Keratinocyte (primary cell): ENCODE results near the gene CNTNAP5. TPM values are rescaled to one million over a fixed set of nuclear protein-coding genes. Genes with fewer than 3 reads are reported as not detected.

Source experiments
- DNase-seq: peaks from one replicate; pipeline ENCODE4 v3.0.0-alpha.2; 2011; ENCODE audit warnings: low read depth, missing footprints, low spot score
- FAIRE-seq: peaks from 2 replicates; lab custom pipeline; 2011; peaks lifted over from hg19 to GRCh38; lab: Jason Lieb, UNC
- H2AFZ ChIP-seq: 2 replicates; pipeline ENCODE4 v1.6.0; 2012; ENCODE audit warnings: low read length, control low read depth, inconsistent platforms; ENCODE audit not compliant: control insufficient read depth
- H3K27ac ChIP-seq: 2 replicates; pipeline ENCODE4 v1.5.1; 2011; ENCODE audit warnings: low read length; ENCODE audit not compliant: control insufficient read depth, insufficient read depth
- H3K27me3 ChIP-seq: 3 replicates; pipeline ENCODE4 v1.6.0; 2011; ENCODE audit warnings: low read length; ENCODE audit not compliant: control insufficient read depth, insufficient read depth; ENCODE audit errors: extremely low read depth
- H3K36me3 ChIP-seq, 2 experiments: 2 replicates in 1 of 2; 3 replicates in 1 of 2; pipeline ENCODE4 v1.5.1; 2011; ENCODE audit warnings: low read length in 2 of 2, mild to moderate bottlenecking in 1 of 2; ENCODE audit not compliant: control insufficient read depth in 2 of 2, insufficient read depth in 2 of 2; ENCODE audit errors: extremely low read depth in 1 of 2
- H3K4me1 ChIP-seq: 3 replicates; pipeline ENCODE4 v1.5.1; 2011; ENCODE audit warnings: low read length; ENCODE audit not compliant: control insufficient read depth, insufficient read depth; ENCODE audit errors: extremely low read depth
- H3K4me2 ChIP-seq: 3 replicates; pipeline ENCODE4 v1.6.0; 2011; ENCODE audit warnings: low read depth, low read length; ENCODE audit not compliant: control insufficient read depth, insufficient read depth; ENCODE audit errors: extremely low read depth
- H3K4me3 ChIP-seq, 3 experiments: fragments of 200-600 bp in 1 of 3; sonication (generic) in 1 of 3; 2 replicates in 2 of 3; 3 replicates in 1 of 3; pipeline ENCODE4 v1.5.1; 2011 to 2016; ENCODE audit warnings: low read length in 3 of 3, mild to moderate bottlenecking in 3 of 3, control low read depth in 2 of 3, inconsistent platforms in 1 of 3, low read depth in 1 of 3, mixed read lengths in 1 of 3, mixed run types in 1 of 3, moderate library complexity in 1 of 3; ENCODE audit not compliant: control insufficient read depth in 2 of 3, insufficient read depth in 2 of 3; ENCODE audit errors: extremely low read depth in 1 of 3
- H3K79me2 ChIP-seq: 2 replicates; pipeline ENCODE4 v1.6.0; 2012; ENCODE audit warnings: low read length; ENCODE audit not compliant: control insufficient read depth, insufficient read depth
- H3K9ac ChIP-seq: 3 replicates; pipeline ENCODE4 v1.6.0; 2011; ENCODE audit warnings: low read length; ENCODE audit not compliant: control insufficient read depth, insufficient read depth; ENCODE audit errors: extremely low read depth
- H3K9me1 ChIP-seq: 3 replicates; pipeline ENCODE4 v1.6.0; 2011; ENCODE audit warnings: low read length; ENCODE audit not compliant: control insufficient read depth, insufficient read depth; ENCODE audit errors: extremely low read depth
- H3K9me3 ChIP-seq: 2 replicates; pipeline ENCODE4 v1.5.1; 2012; ENCODE audit warnings: low read depth, low read length; ENCODE audit not compliant: control insufficient read depth
- H4K20me1 ChIP-seq: 3 replicates; pipeline ENCODE4 v1.6.0; 2011; ENCODE audit warnings: low read length; ENCODE audit not compliant: control insufficient read depth, insufficient read depth; ENCODE audit errors: extremely low read depth
- EZH2 ChIP-seq: IDR thresholded peaks from one replicate; pipeline ENCODE4 v1.6.1; 2012; ENCODE audit warnings: inconsistent platforms, mild to moderate bottlenecking, low read length, moderate library complexity
- dilution Hi-C: fragments of 300-500 bp; cut with MboI; formaldehyde crosslinking; loops from one replicate; pipeline ENCODE4 v1.7.0; 2020; ENCODE audit warnings: low sequenced_read_pairs; ENCODE audit not compliant: extremely low pct_ligation_motif_present
- polyA plus RNA-seq, 5 experiments: library from polyadenylated mRNA; depleted of rRNA in 3 of 5; stranded (reverse) in 3 of 5; stranded (forward) in 1 of 5; unstranded in 1 of 5; fragments of >200 nt; gene quantifications; 1 replicate in 1 of 5; 2 replicates in 3 of 5; 3 replicates in 1 of 5; pipeline versions ENCODE4 v1.2.1 to v1.2.3, GENCODE V29; 2011 to 2012; ENCODE audit warnings: missing spikeins in 2 of 5, low read depth in 1 of 5, low replicate concordance in 1 of 5
- TF ChIP-seq, protein P1 (sequence below), 3 experiments: IDR thresholded peaks in 1 of 3; conservative IDR thresholded peaks in 1 of 3; optimal IDR thresholded peaks in 1 of 3; 2 replicates in 2 of 3; 3 replicates in 1 of 3; pipeline versions ENCODE3 to v1.5.1; 2011; ENCODE audit warnings: low read length in 3 of 3, mild to moderate bottlenecking in 3 of 3, moderate library complexity in 2 of 3, control low read depth in 1 of 3, inconsistent platforms in 1 of 3; ENCODE audit not compliant: insufficient read depth in 2 of 3; ENCODE audit errors: extremely low read depth in 1 of 3

Gene CNTNAP5
- polyA plus RNA-seq, 1 donor (not counting 4 experiments of a cell fraction or from before 2014, with no cell fraction given): not detected

DNA sequence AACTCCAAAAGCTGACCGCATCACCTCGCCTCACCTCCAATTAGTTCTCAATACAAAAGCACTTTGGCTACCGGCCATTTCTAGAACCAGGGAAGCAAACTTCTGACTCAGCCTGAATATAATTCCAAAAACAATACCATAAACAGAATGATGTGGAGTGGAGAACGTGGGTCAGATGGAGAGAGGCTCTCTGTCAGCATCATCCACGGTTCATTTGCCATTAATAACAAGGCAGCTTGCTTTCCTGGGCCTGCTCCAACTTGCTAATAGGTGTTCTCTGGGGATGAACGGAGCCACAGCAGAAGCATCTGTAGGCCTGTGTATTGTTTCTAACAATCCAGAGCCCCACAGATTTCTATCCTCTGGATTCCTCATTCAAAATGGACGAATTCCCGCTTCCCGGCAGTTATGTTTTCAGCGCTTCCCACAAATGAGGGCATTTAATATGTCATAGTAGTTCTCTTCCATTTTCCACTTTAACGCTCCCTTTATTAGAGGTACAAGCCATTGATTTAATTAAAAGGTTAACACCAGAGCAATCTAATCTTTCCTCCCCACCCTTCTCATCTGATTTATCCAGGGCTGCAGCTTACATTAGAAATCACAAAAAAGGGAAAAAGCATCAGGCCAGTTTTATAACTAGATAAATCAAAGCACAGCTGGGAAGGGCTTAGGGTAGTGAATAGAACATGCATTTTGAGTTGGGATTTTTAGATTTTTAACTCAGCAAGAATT, 23.2 kb upstream of the CNTNAP5 start:
- Histone ChIP-seq H3K79me2 (no peaks in the 10 kb centered on the region), H3K4me1 (no peaks in the 10 kb centered on the region), H3K27me3 (no peaks in the 10 kb centered on the region), H4K20me1 (no peaks in the 10 kb centered on the region), H3K27ac (no peak overlapping the region), H2AFZ (no peak overlapping the region), H3K36me3 (no peaks in the 10 kb centered on the region), H3K9me3 (no peaks in the 10 kb centered on the region), H3K9ac (no peak overlapping the region), H3K9me1 (no peaks in the 10 kb centered on the region), H3K4me3 (no peak overlapping the region), H3K4me2 (no peak overlapping the region)
- no peak for TF ChIP-seq EZH2
- TF ChIP-seq, protein P1, sequence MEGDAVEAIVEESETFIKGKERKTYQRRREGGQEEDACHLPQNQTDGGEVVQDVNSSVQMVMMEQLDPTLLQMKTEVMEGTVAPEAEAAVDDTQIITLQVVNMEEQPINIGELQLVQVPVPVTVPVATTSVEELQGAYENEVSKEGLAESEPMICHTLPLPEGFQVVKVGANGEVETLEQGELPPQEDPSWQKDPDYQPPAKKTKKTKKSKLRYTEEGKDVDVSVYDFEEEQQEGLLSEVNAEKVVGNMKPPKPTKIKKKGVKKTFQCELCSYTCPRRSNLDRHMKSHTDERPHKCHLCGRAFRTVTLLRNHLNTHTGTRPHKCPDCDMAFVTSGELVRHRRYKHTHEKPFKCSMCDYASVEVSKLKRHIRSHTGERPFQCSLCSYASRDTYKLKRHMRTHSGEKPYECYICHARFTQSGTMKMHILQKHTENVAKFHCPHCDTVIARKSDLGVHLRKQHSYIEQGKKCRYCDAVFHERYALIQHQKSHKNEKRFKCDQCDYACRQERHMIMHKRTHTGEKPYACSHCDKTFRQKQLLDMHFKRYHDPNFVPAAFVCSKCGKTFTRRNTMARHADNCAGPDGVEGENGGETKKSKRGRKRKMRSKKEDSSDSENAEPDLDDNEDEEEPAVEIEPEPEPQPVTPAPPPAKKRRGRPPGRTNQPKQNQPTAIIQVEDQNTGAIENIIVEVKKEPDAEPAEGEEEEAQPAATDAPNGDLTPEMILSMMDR (optimal IDR thresholded peaks at IDR 0.05 in 1 of 3, IDR thresholded peaks at IDR 0.05 in 1 of 3, conservative IDR thresholded peaks at IDR 0.05 in 1 of 3; ENCODE audit: extremely low read depth in 1 of 3, insufficient read depth in 2 of 3, low read length in 3 of 3): no peak
- no peak for FAIRE-seq
- DNase-seq: no peak
- dilution Hi-C loops: no loop called here

DNA sequence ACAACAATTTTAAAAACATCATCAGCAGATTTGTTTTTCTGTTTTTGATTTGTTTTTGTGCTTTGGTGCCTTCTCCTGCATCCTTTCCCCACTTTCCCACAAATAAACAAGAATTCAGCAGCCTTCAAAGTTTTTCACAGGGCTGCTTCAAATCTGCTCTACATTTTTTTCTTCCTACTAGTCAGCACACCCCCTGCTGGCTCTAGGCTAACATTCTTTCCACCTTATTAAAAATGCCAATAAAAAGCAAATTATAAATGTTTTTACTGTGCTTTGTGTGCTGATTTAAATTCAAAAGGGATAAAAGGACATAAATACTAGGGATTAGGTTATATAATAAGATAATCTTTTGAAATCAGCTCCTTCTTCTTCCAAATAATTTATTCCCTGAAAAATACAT, 6.2 kb upstream of the CNTNAP5 start:
- no peak overlapping the region for H3K9ac ChIP-seq
- dilution Hi-C loops: no loop called here
- no peak overlapping the region for H2AFZ ChIP-seq
- DNase-seq (no peak), FAIRE-seq (no peak)
- H3K27ac ChIP-seq: no peak overlapping the region
- H3K4me2 ChIP-seq: no peak overlapping the region
- H3K9me3 ChIP-seq: no peaks in the 10 kb centered on the region
- H3K36me3 ChIP-seq: no peaks in the 10 kb centered on the region
- H3K27me3 ChIP-seq: no peaks in the 10 kb centered on the region
- H3K79me2 ChIP-seq: no peaks in the 10 kb centered on the region
- H4K20me1 ChIP-seq: no peaks in the 10 kb centered on the region
- TF ChIP-seq EZH2: no peak
- TF ChIP-seq, protein P1 (optimal IDR thresholded peaks at IDR 0.05 in 1 of 3, IDR thresholded peaks at IDR 0.05 in 1 of 3, conservative IDR thresholded peaks at IDR 0.05 in 1 of 3; ENCODE audit: extremely low read depth in 1 of 3, insufficient read depth in 2 of 3, low read length in 3 of 3): no peak
- H3K9me1 ChIP-seq: no peaks in the 10 kb centered on the region
- H3K4me1 ChIP-seq: no peaks in the 10 kb centered on the region
- H3K4me3 ChIP-seq: no peak overlapping the region
